NCI-H128 (cell line): Measurements from ENCODE around the gene CPT1A.

Experiments used
- DNase-seq: peaks from one replicate; lab custom pipeline; 2025; ENCODE audit not compliant: unreplicated experiment; lab: John Stamatoyannopoulos, UW

The CPT1A gene

GRCh38 chr11:68714060-68714856 lies 127.5 kb downstream of the CPT1A start:
- DNase-seq: no peak

DNA sequence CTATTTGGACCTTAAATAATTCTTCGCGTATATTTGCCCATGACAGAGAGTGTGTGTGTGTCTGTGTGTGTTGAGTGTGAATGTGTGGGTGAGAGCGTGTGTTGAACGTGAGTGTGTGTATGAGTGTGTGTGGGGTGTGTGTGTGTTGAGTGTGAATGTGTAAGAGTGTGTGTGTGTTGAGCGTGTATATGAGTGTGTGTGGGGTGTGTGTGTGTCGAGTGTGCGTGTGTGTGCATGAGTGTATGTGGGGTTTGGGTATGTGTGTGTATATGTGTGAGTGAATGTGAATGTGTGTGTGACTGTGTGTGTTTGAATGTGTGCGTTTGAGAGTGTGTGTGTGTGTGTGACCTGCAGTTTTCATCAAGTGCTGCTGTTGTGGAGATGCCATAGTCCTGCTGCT lies 130.6 kb downstream of the CPT1A start:
- no peak for DNase-seq

- DNase-seq: no peak
Measured at GRCh38 chr11:68710409-68710808, 131.3 kb downstream of the CPT1A start.

DNA sequence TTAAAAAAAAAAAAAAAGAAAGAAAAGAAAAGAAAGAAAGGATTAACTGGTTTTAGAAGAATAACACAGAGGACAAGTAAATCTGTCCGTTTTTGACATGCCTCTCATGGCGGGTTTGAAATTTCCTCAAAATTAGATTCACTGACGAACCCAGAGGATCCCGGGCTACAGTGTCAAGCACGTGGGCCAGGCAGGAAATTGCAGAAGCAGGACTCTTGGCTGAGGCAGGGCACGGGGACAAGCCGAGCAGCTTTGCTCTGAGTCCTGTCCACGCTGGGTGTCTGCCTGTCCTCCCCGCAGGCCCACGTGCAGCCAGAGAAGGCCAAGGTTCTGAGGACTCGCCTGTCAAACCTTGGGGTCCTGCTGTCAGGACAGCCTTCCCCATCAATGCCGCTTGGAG lies 132.7 kb downstream of the CPT1A start:
- DNase-seq: no peak

- no peak for DNase-seq
Measured at GRCh38 chr11:68707527-68707926, 134.2 kb downstream of the CPT1A start.

GRCh38 chr11:68704887-68705286 lies 136.8 kb downstream of the CPT1A start:
- DNase-seq: no peak
